Heart left ventricle (tissue), 13 donors: ENCODE data around the gene NUDC.

Experiments
- POLR2A ChIP-seq, 2 donors: fragments of 450-650 bp; IDR thresholded peaks; one replicate each; pipeline ENCODE4 v1.6.1; 2017; ENCODE audit warnings: antibody characterized with exemption in 2 of 2, mild to moderate bottlenecking in 2 of 2, moderate library complexity in 2 of 2
- TF ChIP-seq, protein P1 (sequence below), 12 donors: fragments of 200-600 bp; sonication (generic) in 4 of 12; IDR thresholded peaks; one replicate each; pipeline versions ENCODE4 v1.5.0 to v1.8.0; 2018 to 2022; ENCODE audit warnings: antibody characterized with exemption in 12 of 12, mild to moderate bottlenecking in 5 of 12
- donor health status: ischemic (EF 13 %, LVEDD 7.1; RV severe dilation, severe dysfunction).
- donor health status: DM: no; HTN: yes; CAD: no.
- donor health status: DM: no; HTN: no; CAD: no.
- donor health status: ischemic (EF 25% LVEDD 6.9; RV normal size, moderate dysfunction).
- donor health status: ischemic (EF 25% LVEDD 5.7; RV mildly dilated, moderate dysfunction).
- donor health status: ischemic (EF 35%, LVEDD 5.7; RV mildly dilated, moderate dysfunction).
- donor health status: nonischemic (EF 11% LVEDD 7.7; RV severe dilation, severe dysfunction).
- donor health status: DM: yes; HTN: yes; CAD: no.
- donor health status: PGD.
- donor health status: ischemic (EF 29% LVEDD 5.4; RV normal size, mild dysfunction).
- donor health status: nonischemic (EF 23%, LVEDD 6.1; RV moderate dilation, normal function).

DNA sequence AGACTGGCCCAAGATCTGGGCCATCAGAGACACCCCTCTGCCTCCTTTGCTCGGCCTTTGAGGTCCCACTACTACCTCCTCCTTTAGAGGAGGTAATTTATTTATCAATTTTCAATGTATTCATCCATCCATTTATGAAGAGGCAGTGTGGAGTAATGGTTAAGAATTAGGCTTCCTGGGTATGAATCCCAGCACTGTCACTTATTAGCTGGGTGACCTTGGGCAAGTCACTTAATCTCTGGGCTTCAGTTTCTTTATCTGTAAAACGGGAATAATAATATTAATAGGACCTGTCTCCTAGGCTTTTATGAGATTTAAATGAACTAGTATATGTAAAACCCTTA is 9.4 kb upstream of the NUDC start:
- TF ChIP-seq, protein P1, sequence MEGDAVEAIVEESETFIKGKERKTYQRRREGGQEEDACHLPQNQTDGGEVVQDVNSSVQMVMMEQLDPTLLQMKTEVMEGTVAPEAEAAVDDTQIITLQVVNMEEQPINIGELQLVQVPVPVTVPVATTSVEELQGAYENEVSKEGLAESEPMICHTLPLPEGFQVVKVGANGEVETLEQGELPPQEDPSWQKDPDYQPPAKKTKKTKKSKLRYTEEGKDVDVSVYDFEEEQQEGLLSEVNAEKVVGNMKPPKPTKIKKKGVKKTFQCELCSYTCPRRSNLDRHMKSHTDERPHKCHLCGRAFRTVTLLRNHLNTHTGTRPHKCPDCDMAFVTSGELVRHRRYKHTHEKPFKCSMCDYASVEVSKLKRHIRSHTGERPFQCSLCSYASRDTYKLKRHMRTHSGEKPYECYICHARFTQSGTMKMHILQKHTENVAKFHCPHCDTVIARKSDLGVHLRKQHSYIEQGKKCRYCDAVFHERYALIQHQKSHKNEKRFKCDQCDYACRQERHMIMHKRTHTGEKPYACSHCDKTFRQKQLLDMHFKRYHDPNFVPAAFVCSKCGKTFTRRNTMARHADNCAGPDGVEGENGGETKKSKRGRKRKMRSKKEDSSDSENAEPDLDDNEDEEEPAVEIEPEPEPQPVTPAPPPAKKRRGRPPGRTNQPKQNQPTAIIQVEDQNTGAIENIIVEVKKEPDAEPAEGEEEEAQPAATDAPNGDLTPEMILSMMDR (IDR thresholded peaks at IDR 0.05) = no peak
- TF ChIP-seq POLR2A (IDR thresholded peaks at IDR 0.05) = no peak
